NCI-H524 (cell line): ENCODE measurements around the gene TYW1B.
"Not testable (repeated sequence)": the region's sequence is repeated elsewhere in the genome, so short reads cannot be mapped to it uniquely, and the experiment has no call there.

Experiments
- DNase-seq, 2 experiments: peaks; one replicate each; lab custom pipeline; 2025; lab: John Stamatoyannopoulos, UW

TYW1B gene

GRCh38 chr7:72696643-72697042 lies 131.4 kb downstream of the TYW1B start:
- DNase-seq: not testable (repeated sequence)

DNA sequence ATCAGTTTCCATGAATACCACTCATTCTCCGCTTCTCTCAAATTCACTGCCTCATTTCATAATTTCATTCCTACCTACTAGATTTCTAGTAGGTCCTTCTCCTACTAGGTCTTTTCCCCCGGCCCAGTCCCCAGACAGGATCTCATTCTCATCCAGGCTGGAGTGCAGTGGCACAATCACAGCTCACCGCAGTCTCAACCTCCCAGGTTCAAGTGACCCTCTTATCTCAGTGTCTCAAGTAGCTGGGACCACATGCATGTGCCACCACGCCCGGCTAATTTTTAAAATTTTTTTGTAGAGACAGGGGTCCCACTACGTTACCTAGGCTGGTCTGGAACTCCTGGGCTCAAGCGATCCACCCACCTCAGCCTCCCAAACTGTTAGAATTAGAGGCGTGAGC lies 132.5 kb downstream of the TYW1B start:
- not testable (repeated sequence) for DNase-seq

GRCh38 chr7:72691442-72691841 lies 136.6 kb downstream of the TYW1B start:
- not testable (repeated sequence) for DNase-seq

DNA sequence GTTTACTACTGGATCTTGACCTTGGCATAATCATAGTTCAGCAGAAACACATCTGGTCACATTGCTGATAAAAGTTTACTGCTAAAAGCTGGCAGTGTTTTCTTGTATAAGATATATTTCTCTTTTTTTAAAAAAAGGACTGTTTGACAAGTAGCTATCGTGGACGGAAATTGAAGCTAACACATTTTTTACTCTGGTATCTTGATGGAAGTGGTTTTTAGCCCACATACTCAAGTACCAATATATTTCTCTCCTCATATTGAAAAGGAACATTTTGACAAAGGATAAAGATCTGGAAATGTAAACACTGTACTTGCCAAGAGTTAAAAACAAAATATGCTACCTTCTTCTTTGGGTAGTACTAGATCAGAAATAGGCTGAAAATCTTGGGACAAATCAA lies 137.8 kb downstream of the TYW1B start:
- not testable (repeated sequence) for DNase-seq

DNA sequence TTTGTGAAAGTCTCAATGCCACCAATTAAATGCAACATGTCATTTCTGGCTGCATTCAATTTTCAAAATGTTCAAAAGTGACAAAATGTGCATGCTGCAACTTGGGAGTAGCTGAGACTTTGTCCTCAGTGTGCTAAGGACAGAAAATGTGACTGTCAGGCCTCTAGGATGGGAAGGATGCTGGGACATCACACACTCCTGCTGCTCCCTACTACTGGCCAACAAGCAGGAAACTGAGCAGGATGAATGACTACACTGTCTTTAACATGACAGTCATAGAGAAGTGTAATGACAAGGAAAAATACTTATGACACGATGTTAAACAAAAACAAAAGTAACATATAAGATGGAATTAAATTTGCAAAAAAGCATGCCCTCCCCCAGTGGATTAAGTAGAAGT lies 138.7 kb downstream of the TYW1B start:
- DNase-seq: not testable (repeated sequence)

DNA sequence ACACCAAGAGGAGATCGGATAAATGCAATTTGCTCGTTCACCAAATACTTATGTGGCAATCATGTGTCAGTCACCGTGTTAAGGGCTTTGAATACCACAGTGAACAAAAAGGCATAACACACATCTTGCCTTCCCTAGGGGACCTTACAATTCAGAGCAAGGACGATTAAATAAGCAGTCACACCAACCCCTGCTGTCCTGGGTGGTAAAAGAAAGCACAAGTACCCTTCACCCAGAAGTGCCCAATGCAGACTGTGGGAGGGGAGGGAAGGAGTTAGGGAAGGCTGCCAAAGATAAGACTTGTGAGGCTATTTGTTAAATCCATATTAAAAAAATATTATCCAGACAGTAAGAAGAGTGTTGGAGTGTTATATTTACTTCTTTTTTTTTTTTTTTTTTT lies 146.8 kb downstream of the TYW1B start:
- not testable (repeated sequence) for DNase-seq

GRCh38 chr7:72676880-72677279 lies 151.1 kb downstream of the TYW1B start:
- not testable (repeated sequence) for DNase-seq

- not testable (repeated sequence) for DNase-seq
These were observed 151.8 kb downstream of the TYW1B start for GRCh38 chr7:72676086-72676690.

GRCh38 chr7:72675686-72676085 lies 152.3 kb downstream of the TYW1B start:
- DNase-seq: not testable (repeated sequence)

- no peak for DNase-seq
These were observed 153.6 kb downstream of the TYW1B start for GRCh38 chr7:72674394-72674793.

GRCh38 chr7:72670850-72671249 lies 157.2 kb downstream of the TYW1B start:
- DNase-seq: not testable (repeated sequence)

DNA sequence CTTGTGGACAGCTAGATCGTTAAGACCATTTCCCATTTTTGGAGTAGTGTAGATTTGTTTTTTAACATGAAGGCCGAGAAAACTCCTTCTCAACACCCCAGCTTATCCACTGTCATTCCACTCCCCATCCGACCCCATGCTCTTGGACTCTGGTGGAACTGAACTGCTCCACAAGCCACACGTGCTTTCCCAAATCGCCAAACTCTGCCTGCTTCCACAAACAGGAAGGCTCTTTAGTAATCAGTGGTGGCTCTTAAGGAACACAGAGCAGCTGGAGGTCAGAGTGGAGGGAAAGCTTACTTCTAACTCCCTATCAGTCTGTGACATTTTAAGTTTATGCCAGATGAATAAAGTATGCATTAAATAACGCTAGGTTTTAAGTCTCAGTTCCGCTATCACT lies 159.6 kb downstream of the TYW1B start:
- DNase-seq: not testable (repeated sequence)

DNA sequence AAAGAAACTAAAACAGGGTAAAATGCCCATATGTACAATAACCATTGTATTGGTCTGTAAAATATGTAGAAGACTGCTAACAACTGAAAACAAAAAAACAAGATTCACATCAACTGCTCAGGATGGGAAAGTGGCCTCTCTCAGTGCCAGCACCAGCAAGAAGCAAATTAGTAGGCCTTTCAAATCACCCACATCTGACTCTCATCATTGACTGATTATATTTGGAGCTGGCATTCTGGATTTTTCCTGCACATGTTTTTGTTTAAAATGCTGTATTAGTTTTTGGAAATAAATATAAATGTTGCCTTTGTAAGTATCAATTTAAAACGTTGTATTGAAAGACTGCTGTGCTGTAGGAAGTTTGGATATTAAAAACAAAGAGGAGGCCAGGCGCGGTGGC lies 161.0 kb downstream of the TYW1B start:
- DNase-seq: not testable (repeated sequence)

GRCh38 chr7:72648574-72648973 lies 179.4 kb downstream of the TYW1B start:
- not testable (repeated sequence) for DNase-seq

DNA sequence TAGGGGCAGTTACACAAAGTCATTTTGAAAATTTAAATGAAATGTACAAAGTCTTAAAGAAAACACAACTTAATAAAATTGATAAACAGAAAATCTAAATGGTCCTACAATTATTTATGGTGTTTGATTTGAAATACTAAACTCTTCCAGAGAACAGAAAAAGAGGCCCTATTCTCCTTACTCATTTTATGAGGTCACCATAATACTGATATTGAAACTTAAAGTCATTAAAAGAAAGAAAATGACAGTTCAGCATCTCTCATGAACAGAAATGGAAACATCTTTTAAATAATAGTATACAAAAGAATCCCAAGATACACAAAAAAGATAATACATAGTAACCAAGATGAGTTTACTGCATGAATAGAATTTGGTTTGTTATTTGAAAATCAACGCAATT lies 184.3 kb downstream of the TYW1B start:
- DNase-seq: not testable (repeated sequence)

- not testable (repeated sequence) for DNase-seq
These were observed 186.3 kb downstream of the TYW1B start for GRCh38 chr7:72641485-72642248.

- DNase-seq: not testable (repeated sequence)
These were observed 187.3 kb downstream of the TYW1B start for GRCh38 chr7:72640740-72641139.

GRCh38 chr7:72635273-72635908 lies 192.6 kb downstream of the TYW1B start:
- not testable (repeated sequence) for DNase-seq

DNA sequence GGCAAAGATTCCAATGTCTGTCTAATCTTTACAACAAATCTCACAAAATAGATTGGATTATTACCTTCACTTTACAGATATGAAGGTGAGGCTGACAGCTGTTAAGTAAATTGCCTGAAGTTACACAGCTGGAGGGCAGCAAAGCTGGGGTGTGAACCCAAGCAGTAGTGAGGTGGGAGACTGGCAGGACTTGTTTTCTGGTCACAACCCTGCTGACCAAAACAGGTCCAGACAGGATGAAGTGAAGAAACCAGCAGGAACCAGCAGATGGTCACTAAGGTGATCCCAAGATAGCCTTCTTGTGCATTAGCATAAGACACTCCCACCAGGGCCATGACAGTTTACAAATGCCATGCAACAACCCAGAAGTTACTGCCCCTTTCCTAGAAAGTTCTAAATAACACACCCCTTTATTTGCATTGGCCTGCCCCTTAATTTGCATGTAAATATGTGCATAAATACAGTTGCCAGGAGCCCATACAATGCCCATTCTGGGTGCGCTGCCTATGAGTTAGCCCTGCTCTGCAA lies 195.2 kb downstream of the TYW1B start:
- peak in 1 of 2 experiments; percentile 68 for DNase-seq

- not testable (repeated sequence) for DNase-seq
These were observed 199.6 kb downstream of the TYW1B start for GRCh38 chr7:72628375-72628774.

DNA sequence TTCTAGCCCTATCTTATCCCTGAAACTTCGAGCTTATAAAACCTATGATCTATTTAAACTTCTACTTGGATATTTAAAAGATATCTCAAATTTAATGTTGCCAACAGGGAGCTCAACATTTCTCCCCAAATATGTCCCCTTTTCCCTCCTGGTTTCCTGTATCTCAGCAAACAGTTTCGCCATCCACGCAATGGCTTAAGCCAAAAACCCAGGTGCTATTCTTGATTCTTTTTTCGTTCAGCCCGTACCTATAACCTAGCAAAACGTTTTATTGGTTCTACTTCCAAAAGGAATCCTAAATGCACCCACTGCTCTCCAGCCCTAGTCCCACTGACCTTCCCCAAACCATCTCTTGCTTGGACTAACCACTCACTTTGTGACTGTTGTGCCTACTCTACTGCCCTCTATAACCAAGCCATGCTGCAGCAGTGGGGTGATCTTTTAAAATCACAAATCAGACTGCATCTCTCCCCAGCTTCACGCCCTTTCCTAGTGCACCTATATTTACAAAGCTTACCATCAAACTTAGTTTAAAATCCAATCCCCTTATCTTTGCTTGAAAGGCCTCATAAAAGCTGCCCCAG lies 201.5 kb downstream of the TYW1B start:
- not testable (repeated sequence) for DNase-seq

DNA sequence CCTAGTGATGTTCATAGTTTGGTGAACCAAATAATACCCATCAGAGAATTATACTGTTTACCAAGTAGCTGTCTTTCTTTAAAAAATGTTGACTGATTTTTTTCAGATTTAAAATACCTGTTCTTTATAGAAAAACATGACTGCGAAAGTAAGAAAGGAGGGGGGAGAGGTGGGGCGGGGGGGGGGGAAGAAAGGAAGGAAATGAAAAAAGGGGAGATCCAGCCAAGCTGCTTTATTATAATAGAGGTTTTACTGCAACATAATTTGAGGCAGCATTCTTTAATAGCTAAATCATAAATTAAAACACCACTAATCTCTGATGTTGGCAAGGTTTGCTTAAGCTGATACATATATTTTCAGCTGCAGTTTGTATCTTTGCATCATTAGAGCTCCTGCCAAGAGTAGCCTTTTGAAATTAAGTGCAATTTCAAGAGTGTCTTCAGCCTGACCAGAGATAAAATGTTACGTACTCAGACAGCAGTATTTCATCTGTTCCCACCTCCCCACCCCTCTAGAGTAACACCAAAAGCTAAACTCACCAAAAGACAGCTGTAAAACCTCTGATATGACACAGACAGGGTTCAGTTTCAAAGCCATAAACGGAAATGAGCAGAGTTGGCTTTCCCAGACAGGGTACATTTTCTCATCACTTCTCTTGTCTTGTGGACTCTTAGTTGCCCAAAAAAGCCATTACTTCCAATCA lies 202.1 kb downstream of the TYW1B start:
- not testable (repeated sequence) for DNase-seq
